ENCODE results near the gene MOGAT1.
"Not testable (repeated sequence)": the region's sequence is repeated elsewhere in the genome, so short reads cannot be mapped to it uniquely, and the experiment has no call there.

The MOGAT1 gene

GRCh38 chr2:222709191-222709891 is 37.9 kb downstream of the MOGAT1 start:
- H3K27me3 ChIP-seq (ENCODE audit: control insufficient read depth, insufficient read depth, low read length): no peaks in the 10 kb centered on the region
- WGBS (ENCODE audit: insufficient coverage, insufficient read length): no CpG with 5 or more reads among the region's 16 CpGs
- no peaks in the 10 kb centered on the region for H3K36me3 ChIP-seq (ENCODE audit: control insufficient read depth, insufficient read depth, low read length)
- H3K4me1 ChIP-seq (ENCODE audit: control insufficient read depth, insufficient read depth, low read length): peaks cover 5% of the 10 kb centered on the region; the same call in 1 of the 2 replicates
- no peak overlapping the region for H3K4me3 ChIP-seq (ENCODE audit: low read length)
- H3K9me3 ChIP-seq (ENCODE audit: control insufficient read depth, insufficient read depth, low read length): no peaks in the 10 kb centered on the region
- no peak for DNase-seq (ENCODE audit: low read depth, low spot score)
- H3K27ac ChIP-seq (ENCODE audit: low read length): no peak overlapping the region

GRCh38 chr2:222710736-222711135 is 39.3 kb downstream of the MOGAT1 start:
- Histone ChIP-seq H3K4me3 (ENCODE audit: low read length) (no peak overlapping the region), H3K4me1 (ENCODE audit: control insufficient read depth, insufficient read depth, low read length) (peaks cover 3% of the 10 kb centered on the region; the same call in 1 of the 2 replicates), H3K9me3 (ENCODE audit: control insufficient read depth, insufficient read depth, low read length) (no peaks in the 10 kb centered on the region), H3K27ac (ENCODE audit: low read length) (no peak overlapping the region), H3K36me3 (ENCODE audit: control insufficient read depth, insufficient read depth, low read length) (no peaks in the 10 kb centered on the region), H3K27me3 (ENCODE audit: control insufficient read depth, insufficient read depth, low read length) (no peaks in the 10 kb centered on the region)
- WGBS (ENCODE audit: insufficient coverage, insufficient read length): no CpG with 5 or more reads among the region's 3 CpGs
- DNase-seq (ENCODE audit: low read depth, low spot score): no peak

GRCh38 chr2:222711315-222711940 is 40.0 kb downstream of the MOGAT1 start:
- H3K4me3 ChIP-seq (ENCODE audit: low read length): no peak overlapping the region
- WGBS (ENCODE audit: insufficient coverage, insufficient read length): no CpG with 5 or more reads among the region's 10 CpGs
- peaks cover 3% of the 10 kb centered on the region; the same call in 1 of the 2 replicates for H3K4me1 ChIP-seq (ENCODE audit: control insufficient read depth, insufficient read depth, low read length)

GRCh38 chr2:222713002-222713401 is 41.5 kb downstream of the MOGAT1 start:
- Histone ChIP-seq H3K27me3 (ENCODE audit: control insufficient read depth, insufficient read depth, low read length) (no peaks in the 10 kb centered on the region), H3K4me3 (ENCODE audit: low read length) (no peak overlapping the region), H3K27ac (ENCODE audit: low read length) (no peak overlapping the region), H3K9me3 (ENCODE audit: control insufficient read depth, insufficient read depth, low read length) (no peaks in the 10 kb centered on the region), H3K36me3 (ENCODE audit: control insufficient read depth, insufficient read depth, low read length) (no peaks in the 10 kb centered on the region), H3K4me1 (ENCODE audit: control insufficient read depth, insufficient read depth, low read length) (peaks cover 3% of the 10 kb centered on the region; the same call in 1 of the 2 replicates)
- no peak for DNase-seq (ENCODE audit: low read depth, low spot score)
- WGBS (ENCODE audit: insufficient coverage, insufficient read length): no CpG with 5 or more reads among the region's 3 CpGs

More at GRCh38 chr2:222711315-222711940, 40.0 kb downstream of the MOGAT1 start:
- Histone ChIP-seq H3K9me3 (ENCODE audit: control insufficient read depth, insufficient read depth, low read length) (no peaks in the 10 kb centered on the region), H3K36me3 (ENCODE audit: control insufficient read depth, insufficient read depth, low read length) (no peaks in the 10 kb centered on the region), H3K27ac (ENCODE audit: low read length) (no peak overlapping the region), H3K27me3 (ENCODE audit: control insufficient read depth, insufficient read depth, low read length) (no peaks in the 10 kb centered on the region)
- DNase-seq (ENCODE audit: low read depth, low spot score): no peak

GRCh38 chr2:222714361-222715241 is 43.1 kb downstream of the MOGAT1 start:
- H3K9me3 ChIP-seq (ENCODE audit: control insufficient read depth, insufficient read depth, low read length): no peaks in the 10 kb centered on the region
- H3K4me3 ChIP-seq (ENCODE audit: low read length): no peak overlapping the region
- no peaks in the 10 kb centered on the region for H3K36me3 ChIP-seq (ENCODE audit: control insufficient read depth, insufficient read depth, low read length)
- H3K27me3 ChIP-seq (ENCODE audit: control insufficient read depth, insufficient read depth, low read length): no peaks in the 10 kb centered on the region
- H3K4me1 ChIP-seq (ENCODE audit: control insufficient read depth, insufficient read depth, low read length): no peaks in the 10 kb centered on the region
- WGBS (ENCODE audit: insufficient coverage, insufficient read length): no CpG with 5 or more reads among the region's 7 CpGs
- no peak overlapping the region for H3K27ac ChIP-seq (ENCODE audit: low read length)
- no peak for DNase-seq (ENCODE audit: low read depth, low spot score)

- H3K27ac ChIP-seq (ENCODE audit: low read length): no peak overlapping the region
Observed at GRCh38 chr2:222715742-222716141, 44.3 kb downstream of the MOGAT1 start.

GRCh38 chr2:222719787-222720186 is 48.3 kb downstream of the MOGAT1 start:
- not testable (repeated sequence) for DNase-seq (ENCODE audit: low read depth, low spot score); H3K27me3 ChIP-seq (ENCODE audit: control insufficient read depth, insufficient read depth, low read length); H3K36me3 ChIP-seq (ENCODE audit: control insufficient read depth, insufficient read depth, low read length); H3K9me3 ChIP-seq (ENCODE audit: control insufficient read depth, insufficient read depth, low read length); H3K4me3 ChIP-seq (ENCODE audit: low read length); H3K4me1 ChIP-seq (ENCODE audit: control insufficient read depth, insufficient read depth, low read length); H3K27ac ChIP-seq (ENCODE audit: low read length)
- no CpG with 5 or more reads among the region's 1 CpG for WGBS (ENCODE audit: insufficient coverage, insufficient read length)

More at GRCh38 chr2:222715742-222716141, 44.3 kb downstream of the MOGAT1 start:
- no peaks in the 10 kb centered on the region for H3K9me3 ChIP-seq (ENCODE audit: control insufficient read depth, insufficient read depth, low read length)
- H3K36me3 ChIP-seq (ENCODE audit: control insufficient read depth, insufficient read depth, low read length): no peaks in the 10 kb centered on the region
- no peak overlapping the region for H3K4me3 ChIP-seq (ENCODE audit: low read length)
- WGBS (ENCODE audit: insufficient coverage, insufficient read length): no CpG with 5 or more reads among the region's 9 CpGs
- no peaks in the 10 kb centered on the region for H3K27me3 ChIP-seq (ENCODE audit: control insufficient read depth, insufficient read depth, low read length)
- no peaks in the 10 kb centered on the region for H3K4me1 ChIP-seq (ENCODE audit: control insufficient read depth, insufficient read depth, low read length)
- DNase-seq (ENCODE audit: low read depth, low spot score): no peak

- H3K36me3 ChIP-seq (ENCODE audit: control insufficient read depth, insufficient read depth, low read length); DNase-seq (ENCODE audit: low read depth, low spot score); H3K27ac ChIP-seq (ENCODE audit: low read length); H3K4me3 ChIP-seq (ENCODE audit: low read length); H3K9me3 ChIP-seq (ENCODE audit: control insufficient read depth, insufficient read depth, low read length); H3K27me3 ChIP-seq (ENCODE audit: control insufficient read depth, insufficient read depth, low read length); H3K4me1 ChIP-seq (ENCODE audit: control insufficient read depth, insufficient read depth, low read length): not testable (repeated sequence)
- no CpG with 5 or more reads among the region's 2 CpGs for WGBS (ENCODE audit: insufficient coverage, insufficient read length)
Observed at GRCh38 chr2:222721597-222721996, 50.1 kb downstream of the MOGAT1 start.

GRCh38 chr2:222722327-222722946 is 51.0 kb downstream of the MOGAT1 start:
- Histone ChIP-seq H3K9me3 (ENCODE audit: control insufficient read depth, insufficient read depth, low read length) (no peaks in the 10 kb centered on the region), H3K27me3 (ENCODE audit: control insufficient read depth, insufficient read depth, low read length) (no peaks in the 10 kb centered on the region), H3K36me3 (ENCODE audit: control insufficient read depth, insufficient read depth, low read length) (no peaks in the 10 kb centered on the region), H3K4me1 (ENCODE audit: control insufficient read depth, insufficient read depth, low read length) (no peaks in the 10 kb centered on the region), H3K4me3 (ENCODE audit: low read length) (no peak overlapping the region), H3K27ac (ENCODE audit: low read length) (no peak overlapping the region)
- WGBS (ENCODE audit: insufficient coverage, insufficient read length): no CpG with 5 or more reads among the region's 2 CpGs
- no peak for DNase-seq (ENCODE audit: low read depth, low spot score)

GRCh38 chr2:222724208-222724607 is 52.8 kb downstream of the MOGAT1 start:
- Histone ChIP-seq H3K4me1 (ENCODE audit: control insufficient read depth, insufficient read depth, low read length) (no peaks in the 10 kb centered on the region), H3K27me3 (ENCODE audit: control insufficient read depth, insufficient read depth, low read length) (no peaks in the 10 kb centered on the region), H3K9me3 (ENCODE audit: control insufficient read depth, insufficient read depth, low read length) (no peaks in the 10 kb centered on the region), H3K27ac (ENCODE audit: low read length) (no peak overlapping the region), H3K36me3 (ENCODE audit: control insufficient read depth, insufficient read depth, low read length) (no peaks in the 10 kb centered on the region), H3K4me3 (ENCODE audit: low read length) (no peak overlapping the region)
- no peak for DNase-seq (ENCODE audit: low read depth, low spot score)

Measured in iPS DF 6.9 (cell line).